OCI-LY1 (cell line): Measurements from ENCODE around the gene OVOL3.
"Not testable (repeated sequence)": the region's sequence is repeated elsewhere in the genome, so short reads cannot be mapped to it uniquely, and the experiment has no call there.

ENCODE experiments used
- H2AFZ ChIP-seq: fragments of 200-600 bp; sonication (generic), shearing (Covaris generic); 2 replicates; pipeline ENCODE4 v1.6.0; 2014; ENCODE audit warnings: antibody characterized with exemption, mild to moderate bottlenecking, low read length
- H3F3A ChIP-seq: fragments of 200-600 bp; sonication (generic), shearing (Covaris generic); 2 replicates; pipeline ENCODE4 v1.6.0; 2014; ENCODE audit warnings: mild to moderate bottlenecking, antibody characterized with exemption, low read length, moderate library complexity; ENCODE audit not compliant: insufficient read depth
- H3K27ac ChIP-seq: fragments of 200-600 bp; sonication (generic); 2 replicates; pipeline ENCODE4 v1.5.1; 2014; ENCODE audit warnings: low read length, mixed run types, mild to moderate bottlenecking, low read depth; ENCODE audit not compliant: poor library complexity, severe bottlenecking
- H3K27me3 ChIP-seq: fragments of 200-600 bp; sonication (generic); 2 replicates; pipeline ENCODE4 v1.6.0; 2014; ENCODE audit warnings: antibody characterized with exemption, mild to moderate bottlenecking, low read length, moderate library complexity; ENCODE audit not compliant: insufficient read depth
- H3K36me3 ChIP-seq: fragments of 200-600 bp; sonication (generic); 2 replicates; pipeline ENCODE4 v1.6.1; 2014; ENCODE audit warnings: mild to moderate bottlenecking, antibody characterized with exemption, low read length, moderate library complexity, mixed read lengths; ENCODE audit not compliant: insufficient read depth
- H3K4me1 ChIP-seq: fragments of 200-600 bp; sonication (generic); 2 replicates; pipeline ENCODE4 v1.5.1; 2014; ENCODE audit warnings: mild to moderate bottlenecking, low read length, moderate library complexity; ENCODE audit not compliant: insufficient read depth, severe bottlenecking
- H3K4me2 ChIP-seq: fragments of 200-600 bp; sonication (generic), shearing (Covaris generic); 2 replicates; pipeline ENCODE4 v1.6.1; 2014; ENCODE audit warnings: low read length
- H3K4me3 ChIP-seq: fragments of 200-600 bp; sonication (generic); 2 replicates; pipeline ENCODE4 v1.5.1; 2014; ENCODE audit warnings: low read length, low read depth, mild to moderate bottlenecking, mixed read lengths; ENCODE audit not compliant: poor library complexity, severe bottlenecking
- H3K79me2 ChIP-seq: fragments of 200-600 bp; shearing (Covaris generic); 2 replicates; pipeline ENCODE4 v1.6.1; 2016; ENCODE audit warnings: mixed run types, low read length, mixed read lengths; ENCODE audit not compliant: insufficient read depth
- H3K9ac ChIP-seq: fragments of 200-600 bp; sonication (generic), shearing (Covaris generic); 2 replicates; pipeline ENCODE4 v1.6.1; 2014; ENCODE audit warnings: mild to moderate bottlenecking, low read length, mixed read lengths
- H3K9me2 ChIP-seq: fragments of 200-600 bp; sonication (generic), shearing (Covaris generic); 2 replicates; pipeline ENCODE4 v1.6.1; 2014; ENCODE audit warnings: low read depth, mild to moderate bottlenecking, low read length, mixed read lengths
- H3K9me3 ChIP-seq: fragments of 200-600 bp; shearing (Covaris generic); 2 replicates; pipeline ENCODE4 v1.6.1; 2014; ENCODE audit warnings: low read length, mixed read lengths
- H4K20me1 ChIP-seq: fragments of 200-600 bp; sonication (generic), shearing (Covaris generic); 2 replicates; pipeline ENCODE4 v1.6.0; 2016; ENCODE audit warnings: mild to moderate bottlenecking, low read length; ENCODE audit not compliant: insufficient read depth
- EZH2 ChIP-seq: fragments of 200-600 bp; sonication (generic), shearing (Covaris generic); IDR thresholded peaks from 2 replicates; pipeline ENCODE4 v1.8.0; 2017; ENCODE audit warnings: borderline replicate concordance, mixed run types, mild to moderate bottlenecking, antibody characterized with exemption, low read length, moderate library complexity, mixed read lengths
- TF ChIP-seq, protein P1 (sequence below): fragments of 200-600 bp; sonication (generic), shearing (Covaris generic); IDR thresholded peaks from 2 replicates; pipeline ENCODE4 v1.5.1; 2017; ENCODE audit warnings: mild to moderate bottlenecking, antibody characterized with exemption, low read length, moderate library complexity, mixed read lengths

Gene OVOL3

GRCh38 chr19:36067681-36068080 lies 43.3 kb upstream of the OVOL3 start:
- Histone ChIP-seq H3K4me3 (no peak overlapping the region), H3K9me3 (no peaks in the 10 kb centered on the region), H3K4me1 (no peaks in the 10 kb centered on the region), H3K9ac (no peak overlapping the region), H3K27me3 (no peaks in the 10 kb centered on the region), H3F3A (no peaks in the 10 kb centered on the region), H2AFZ (no peak overlapping the region), H3K4me2 (no peak overlapping the region), H4K20me1 (no peaks in the 10 kb centered on the region), H3K36me3 (peaks cover 78% of the 10 kb centered on the region), H3K9me2 (no peaks in the 10 kb centered on the region), H3K79me2 (no peaks in the 10 kb centered on the region), H3K27ac (no peak overlapping the region)
- TF ChIP-seq, protein P1, sequence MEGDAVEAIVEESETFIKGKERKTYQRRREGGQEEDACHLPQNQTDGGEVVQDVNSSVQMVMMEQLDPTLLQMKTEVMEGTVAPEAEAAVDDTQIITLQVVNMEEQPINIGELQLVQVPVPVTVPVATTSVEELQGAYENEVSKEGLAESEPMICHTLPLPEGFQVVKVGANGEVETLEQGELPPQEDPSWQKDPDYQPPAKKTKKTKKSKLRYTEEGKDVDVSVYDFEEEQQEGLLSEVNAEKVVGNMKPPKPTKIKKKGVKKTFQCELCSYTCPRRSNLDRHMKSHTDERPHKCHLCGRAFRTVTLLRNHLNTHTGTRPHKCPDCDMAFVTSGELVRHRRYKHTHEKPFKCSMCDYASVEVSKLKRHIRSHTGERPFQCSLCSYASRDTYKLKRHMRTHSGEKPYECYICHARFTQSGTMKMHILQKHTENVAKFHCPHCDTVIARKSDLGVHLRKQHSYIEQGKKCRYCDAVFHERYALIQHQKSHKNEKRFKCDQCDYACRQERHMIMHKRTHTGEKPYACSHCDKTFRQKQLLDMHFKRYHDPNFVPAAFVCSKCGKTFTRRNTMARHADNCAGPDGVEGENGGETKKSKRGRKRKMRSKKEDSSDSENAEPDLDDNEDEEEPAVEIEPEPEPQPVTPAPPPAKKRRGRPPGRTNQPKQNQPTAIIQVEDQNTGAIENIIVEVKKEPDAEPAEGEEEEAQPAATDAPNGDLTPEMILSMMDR, result no peak
- TF ChIP-seq EZH2, result no peak

DNA sequence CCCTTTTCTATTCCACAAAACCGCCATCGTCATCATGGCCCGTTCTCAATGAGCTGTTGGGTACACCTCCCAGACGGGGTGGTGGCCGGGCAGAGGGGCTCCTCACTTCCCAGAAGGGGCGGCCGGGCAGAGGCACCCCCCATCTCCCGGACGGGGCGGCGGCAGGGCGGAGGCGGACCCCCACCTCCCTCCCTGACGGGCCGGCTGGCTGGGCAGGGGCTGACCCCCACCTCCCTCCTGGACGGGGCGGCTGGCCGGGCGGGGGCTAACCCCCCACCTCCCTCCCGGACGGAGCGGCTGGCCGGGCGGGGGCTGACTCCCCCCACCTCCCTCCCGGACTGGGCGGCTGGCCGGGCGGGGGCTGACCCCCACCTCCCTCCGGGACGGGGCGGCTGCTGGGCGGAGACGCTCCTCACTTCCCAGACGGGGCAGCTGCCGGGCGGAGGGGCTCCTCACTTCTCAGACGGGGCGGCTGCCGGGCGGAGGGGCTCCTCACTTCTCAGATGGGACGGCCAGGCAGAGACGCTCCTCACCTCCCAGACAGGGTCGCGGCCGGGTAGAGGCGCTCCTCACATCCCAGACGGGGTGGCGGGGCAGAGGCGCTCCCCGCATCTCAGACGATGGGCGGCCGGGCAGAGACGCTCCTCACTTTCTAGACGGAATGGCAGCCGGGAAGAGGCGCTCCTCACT lies 42.0 kb upstream of the OVOL3 start:
- not testable (repeated sequence) for H3K9me2 ChIP-seq, H4K20me1 ChIP-seq, H3K9me3 ChIP-seq, H3F3A ChIP-seq, H3K27me3 ChIP-seq, H3K79me2 ChIP-seq, H2AFZ ChIP-seq, H3K4me3 ChIP-seq, H3K4me1 ChIP-seq, H3K9ac ChIP-seq, H3K4me2 ChIP-seq, H3K27ac ChIP-seq
- peaks cover 81% of the 10 kb centered on the region for H3K36me3 ChIP-seq

DNA sequence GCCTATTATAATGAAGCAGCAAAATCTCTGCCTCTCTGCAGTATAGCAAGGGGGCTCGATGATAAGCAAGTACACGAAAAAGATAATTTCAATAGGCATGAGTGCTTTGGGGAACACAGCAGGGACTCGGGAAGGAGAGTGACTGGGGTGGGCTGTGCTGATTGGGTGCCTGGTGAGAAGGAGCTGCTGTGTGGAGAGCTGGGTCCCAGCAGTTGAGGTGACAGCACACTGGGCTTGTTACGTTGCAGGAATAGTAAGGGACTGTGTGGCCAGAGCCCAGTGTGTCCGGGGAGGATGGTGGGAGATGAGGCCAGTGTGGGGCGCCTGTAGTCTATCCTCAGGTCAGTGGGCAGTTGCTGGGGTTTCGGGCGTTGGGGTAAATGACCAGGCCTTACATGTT lies 38.9 kb upstream of the OVOL3 start:
- Histone ChIP-seq H3F3A (no peaks in the 10 kb centered on the region), H3K36me3 (peaks cover 82% of the 10 kb centered on the region), H3K27me3 (no peaks in the 10 kb centered on the region), H3K4me2 (no peak overlapping the region), H3K27ac (no peak overlapping the region), H2AFZ (no peak overlapping the region), H3K9me2 (no peaks in the 10 kb centered on the region), H3K9me3 (no peaks in the 10 kb centered on the region), H3K79me2 (no peaks in the 10 kb centered on the region), H3K9ac (no peak overlapping the region), H4K20me1 (no peaks in the 10 kb centered on the region), H3K4me3 (no peak overlapping the region), H3K4me1 (no peaks in the 10 kb centered on the region)
- TF ChIP-seq EZH2, result no peak
- TF ChIP-seq, protein P1, result no peak
